ENCODE results near the gene STK32B. TPM values are rescaled to one million over a fixed set of nuclear protein-coding genes. Genes with fewer than 3 reads are reported as not detected.
"Not testable (repeated sequence)": the region's sequence is repeated elsewhere in the genome, so short reads cannot be mapped to it uniquely, and the experiment has no call there.

Gene STK32B
- total RNA-seq, 1 donor from 2014 or later: not detected

DNA sequence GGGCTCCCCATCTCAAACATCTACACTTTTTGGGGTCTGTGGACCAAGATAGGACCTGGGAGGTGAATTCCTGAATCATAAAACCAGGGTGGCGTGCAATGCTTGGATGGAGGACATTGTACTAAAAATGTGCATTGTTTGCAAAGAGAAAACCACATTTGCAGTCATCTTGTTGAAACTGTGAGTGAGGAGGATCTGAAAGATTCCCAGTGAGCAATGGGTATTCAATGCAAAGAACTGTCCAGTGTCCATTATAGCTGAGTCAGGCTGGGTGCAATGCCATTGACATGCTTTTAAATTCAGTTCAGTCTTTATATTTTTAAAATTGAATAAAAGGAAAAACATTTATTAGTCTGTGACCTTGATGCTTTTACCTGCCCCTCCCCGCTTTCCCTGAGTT lies 215.7 kb downstream of the STK32B start:
- ATAC-seq (ENCODE audit: low read depth): no peak
- DNase-seq: no peak
- Mint-ChIP-seq H3K9me3 (no peaks in the 10 kb centered on the region), H3K4me1 (no peaks in the 10 kb centered on the region), H3K4me3 (no peak overlapping the region), H3K27me3 (no peaks in the 10 kb centered on the region), H3K36me3 (ENCODE audit: low read depth) (no peaks in the 10 kb centered on the region), H3K27ac (no peak overlapping the region)
- POLR2A ChIA-PET: no interaction called here
- TF ChIP-seq, protein P1, sequence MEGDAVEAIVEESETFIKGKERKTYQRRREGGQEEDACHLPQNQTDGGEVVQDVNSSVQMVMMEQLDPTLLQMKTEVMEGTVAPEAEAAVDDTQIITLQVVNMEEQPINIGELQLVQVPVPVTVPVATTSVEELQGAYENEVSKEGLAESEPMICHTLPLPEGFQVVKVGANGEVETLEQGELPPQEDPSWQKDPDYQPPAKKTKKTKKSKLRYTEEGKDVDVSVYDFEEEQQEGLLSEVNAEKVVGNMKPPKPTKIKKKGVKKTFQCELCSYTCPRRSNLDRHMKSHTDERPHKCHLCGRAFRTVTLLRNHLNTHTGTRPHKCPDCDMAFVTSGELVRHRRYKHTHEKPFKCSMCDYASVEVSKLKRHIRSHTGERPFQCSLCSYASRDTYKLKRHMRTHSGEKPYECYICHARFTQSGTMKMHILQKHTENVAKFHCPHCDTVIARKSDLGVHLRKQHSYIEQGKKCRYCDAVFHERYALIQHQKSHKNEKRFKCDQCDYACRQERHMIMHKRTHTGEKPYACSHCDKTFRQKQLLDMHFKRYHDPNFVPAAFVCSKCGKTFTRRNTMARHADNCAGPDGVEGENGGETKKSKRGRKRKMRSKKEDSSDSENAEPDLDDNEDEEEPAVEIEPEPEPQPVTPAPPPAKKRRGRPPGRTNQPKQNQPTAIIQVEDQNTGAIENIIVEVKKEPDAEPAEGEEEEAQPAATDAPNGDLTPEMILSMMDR (IDR thresholded peaks at IDR 0.05): no peak
- CTCF ChIA-PET: no interaction called here
- intact Hi-C loops (cut with micrococcal nuclease): no loop called here

DNA sequence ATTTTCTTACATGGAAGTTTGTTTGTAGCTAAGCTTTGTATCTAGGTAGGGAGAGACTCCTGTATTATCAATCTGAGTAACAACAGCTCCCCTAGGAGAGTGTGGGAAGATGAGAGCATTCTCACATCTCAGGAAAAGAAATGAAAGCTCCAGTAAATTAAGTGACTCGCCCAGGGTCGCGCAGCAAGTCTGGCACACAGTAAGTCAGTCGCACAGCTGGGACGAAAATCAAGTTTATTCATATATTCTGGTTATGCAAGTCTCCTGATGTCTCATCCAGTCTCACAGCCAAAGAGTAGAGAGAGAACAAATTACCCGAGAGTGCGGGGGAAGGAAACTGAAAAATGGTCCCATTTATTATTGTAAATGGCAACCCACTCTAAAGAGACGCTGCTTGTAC lies 216.1 kb downstream of the STK32B start:
- DNase-seq (no peak), ATAC-seq (ENCODE audit: low read depth) (no peak)
- TF ChIP-seq, protein P1 (IDR thresholded peaks at IDR 0.05): no peak
- CTCF ChIA-PET: no interaction called here
- no peak overlapping the region for H3K4me3 Mint-ChIP-seq
- POLR2A ChIA-PET: no interaction called here
- no peaks in the 10 kb centered on the region for H3K4me1 Mint-ChIP-seq
- H3K9me3 Mint-ChIP-seq: no peaks in the 10 kb centered on the region
- no peaks in the 10 kb centered on the region for H3K36me3 Mint-ChIP-seq (ENCODE audit: low read depth)
- no peaks in the 10 kb centered on the region for H3K27me3 Mint-ChIP-seq
- H3K27ac Mint-ChIP-seq: no peak overlapping the region
- intact Hi-C loops (cut with micrococcal nuclease): no loop called here

DNA sequence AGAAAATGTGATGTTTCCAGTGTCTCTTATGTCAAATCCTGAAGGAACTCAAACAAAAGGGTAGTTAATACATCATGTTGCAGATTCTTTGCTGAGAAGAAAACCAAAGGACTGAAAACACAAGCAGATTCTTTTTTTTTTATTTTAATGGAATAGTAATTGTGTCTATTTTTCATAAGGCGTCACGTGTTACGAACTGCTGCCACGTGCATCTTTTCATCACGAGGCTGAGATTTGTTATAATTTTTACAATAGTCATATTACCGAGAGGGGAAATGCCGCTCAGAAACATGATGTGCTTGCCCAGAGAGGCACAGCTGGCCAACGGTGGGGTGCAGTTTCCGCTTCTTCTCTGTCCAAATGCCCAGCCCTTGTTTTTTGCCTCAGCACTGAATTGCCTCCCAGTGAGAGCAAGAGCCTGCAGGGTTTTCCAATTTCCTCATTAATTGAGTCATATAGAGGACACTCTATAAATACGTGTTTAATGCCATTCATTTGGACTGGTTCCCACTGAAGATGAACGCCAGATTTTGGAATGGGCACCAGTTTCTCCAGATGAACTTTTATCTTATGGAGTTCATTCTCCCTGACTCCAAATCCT lies 225.3 kb downstream of the STK32B start:
- no peaks in the 10 kb centered on the region for H3K27me3 Mint-ChIP-seq
- intact Hi-C loops (cut with micrococcal nuclease): no loop called here
- H3K9me3 Mint-ChIP-seq: no peaks in the 10 kb centered on the region
- ChIA-PET POLR2A (no interaction called here), CTCF (no interaction called here)
- DNase-seq: no peak
- no peaks in the 10 kb centered on the region for H3K4me1 Mint-ChIP-seq
- ATAC-seq (ENCODE audit: low read depth): no peak
- H3K36me3 Mint-ChIP-seq (ENCODE audit: low read depth): no peaks in the 10 kb centered on the region
- no peak overlapping the region for H3K4me3 Mint-ChIP-seq
- H3K27ac Mint-ChIP-seq: no peak overlapping the region
- TF ChIP-seq, protein P1 (IDR thresholded peaks at IDR 0.05): no peak

DNA sequence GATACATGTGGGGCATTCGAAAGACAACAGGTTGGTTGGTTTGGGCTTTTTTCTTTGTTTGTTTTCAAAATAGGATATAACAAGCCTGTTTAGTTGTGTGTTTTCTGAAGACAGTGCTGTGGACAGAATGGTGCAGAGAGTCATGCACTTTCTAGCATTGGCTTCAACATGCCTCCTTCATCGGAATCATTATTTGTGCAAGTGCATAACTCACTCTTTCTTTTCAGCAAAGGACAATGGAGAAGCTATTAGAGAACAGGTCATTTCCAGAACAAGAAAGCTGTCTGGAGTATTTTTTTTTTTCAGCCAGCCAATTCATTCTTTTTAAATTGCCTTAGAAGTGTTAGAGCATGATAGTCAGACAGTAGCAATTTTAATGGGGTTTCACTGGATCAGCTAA lies 225.8 kb downstream of the STK32B start:
- Mint-ChIP-seq H3K36me3 (ENCODE audit: low read depth) (no peaks in the 10 kb centered on the region), H3K27ac (no peak overlapping the region), H3K27me3 (no peaks in the 10 kb centered on the region), H3K4me1 (no peaks in the 10 kb centered on the region), H3K4me3 (no peak overlapping the region), H3K9me3 (no peaks in the 10 kb centered on the region)
- POLR2A ChIA-PET: no interaction called here
- intact Hi-C loops (cut with micrococcal nuclease): no loop called here
- no peak for DNase-seq
- CTCF ChIA-PET: no interaction called here
- ATAC-seq (ENCODE audit: low read depth): no peak
- TF ChIP-seq, protein P1 (IDR thresholded peaks at IDR 0.05): no peak

DNA sequence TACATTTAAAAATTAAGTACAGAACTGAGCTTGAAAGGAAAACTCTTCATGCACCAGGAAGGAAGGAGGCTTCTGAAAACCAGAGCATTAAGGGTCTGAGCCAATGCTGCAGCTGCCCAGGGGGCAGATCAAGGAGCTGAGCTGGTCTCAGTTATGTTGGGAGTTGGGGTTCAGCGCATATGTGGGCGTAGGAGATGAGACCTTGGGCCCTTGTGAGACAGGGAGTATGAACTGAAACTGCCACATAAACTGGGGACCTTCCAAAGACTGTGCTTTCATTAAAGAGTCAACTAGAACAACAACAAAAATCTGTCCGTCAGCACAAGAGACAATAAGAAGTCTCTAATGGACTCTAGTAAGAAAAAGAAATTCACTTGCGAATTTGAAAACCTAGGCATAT lies 226.9 kb downstream of the STK32B start:
- Mint-ChIP-seq H3K4me1 (no peaks in the 10 kb centered on the region), H3K36me3 (ENCODE audit: low read depth) (no peaks in the 10 kb centered on the region), H3K27me3 (peaks cover 2% of the 10 kb centered on the region), H3K4me3 (no peak overlapping the region), H3K27ac (no peak overlapping the region), H3K9me3 (no peaks in the 10 kb centered on the region)
- ATAC-seq (ENCODE audit: low read depth): no peak
- TF ChIP-seq, protein P1 (IDR thresholded peaks at IDR 0.05): no peak
- DNase-seq: no peak
- CTCF ChIA-PET: no interaction called here
- intact Hi-C loops (cut with micrococcal nuclease): no loop called here
- POLR2A ChIA-PET: no interaction called here

DNA sequence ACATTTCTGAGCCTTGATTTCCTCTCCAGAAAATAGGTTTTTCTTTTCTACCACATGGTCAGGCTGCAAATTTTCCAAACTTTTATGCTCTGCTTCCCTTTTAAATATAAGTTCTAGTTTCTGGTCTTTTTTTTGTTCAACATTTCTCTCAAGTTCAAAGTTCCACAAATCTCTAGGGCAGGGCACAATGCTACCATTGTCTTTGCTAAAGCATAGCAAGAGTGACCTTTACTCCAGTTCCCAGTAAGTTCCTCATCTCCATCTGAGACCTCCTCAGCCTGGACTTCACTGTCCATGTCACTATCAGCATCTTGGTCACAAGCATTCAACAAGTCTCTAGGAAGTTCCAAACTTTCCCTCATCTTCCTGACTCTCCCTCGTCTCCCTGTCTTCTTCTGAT lies 228.8 kb downstream of the STK32B start:
- H3K4me1 Mint-ChIP-seq; H3K27me3 Mint-ChIP-seq; ATAC-seq (ENCODE audit: low read depth); H3K9me3 Mint-ChIP-seq; H3K27ac Mint-ChIP-seq; CTCF ChIA-PET; H3K36me3 Mint-ChIP-seq (ENCODE audit: low read depth); DNase-seq; H3K4me3 Mint-ChIP-seq; intact Hi-C loops (cut with micrococcal nuclease); POLR2A ChIA-PET: not testable (repeated sequence)

All from activated B cell treated with CpG ODN at 0.5 μM for 24 hours (primary cell).